NCI-H748 (cell line): ENCODE results near the gene ADARB2.

Experiments used
- DNase-seq: peaks from one replicate; lab custom pipeline; 2025; ENCODE audit not compliant: unreplicated experiment; lab: John Stamatoyannopoulos, UW

The ADARB2 gene

GRCh38 chr10:1184541-1185430, 552.5 kb downstream of the ADARB2 start:
- DNase-seq = no peak

- no peak for DNase-seq
Observed at GRCh38 chr10:1183701-1184100, 553.6 kb downstream of the ADARB2 start.

- DNase-seq = peak; percentile 3
Observed at GRCh38 chr10:1183033-1183396, 554.3 kb downstream of the ADARB2 start.

GRCh38 chr10:1182280-1183032, 554.9 kb downstream of the ADARB2 start:
- no peak for DNase-seq

- no peak for DNase-seq
Observed at GRCh38 chr10:1180836-1181235, 556.5 kb downstream of the ADARB2 start.

GRCh38 chr10:1180071-1180730, 557.1 kb downstream of the ADARB2 start:
- DNase-seq = no peak

GRCh38 chr10:1179346-1180070, 557.8 kb downstream of the ADARB2 start:
- no peak for DNase-seq

GRCh38 chr10:1178506-1178905, 558.8 kb downstream of the ADARB2 start:
- DNase-seq = no peak

GRCh38 chr10:1177936-1178335, 559.4 kb downstream of the ADARB2 start:
- DNase-seq = no peak

- no peak for DNase-seq
Observed at GRCh38 chr10:1175956-1176565, 561.3 kb downstream of the ADARB2 start.

GRCh38 chr10:1174022-1174421, 563.3 kb downstream of the ADARB2 start:
- no peak for DNase-seq

- no peak for DNase-seq
Observed at GRCh38 chr10:1173091-1173490, 564.2 kb downstream of the ADARB2 start.

- no peak for DNase-seq
Observed at GRCh38 chr10:1172256-1172984, 564.9 kb downstream of the ADARB2 start.

- DNase-seq = no peak
Observed at GRCh38 chr10:1171586-1171985, 565.7 kb downstream of the ADARB2 start.

- no peak for DNase-seq
Observed at GRCh38 chr10:1171182-1171581, 566.1 kb downstream of the ADARB2 start.

GRCh38 chr10:1170867-1171180, 566.5 kb downstream of the ADARB2 start:
- DNase-seq = no peak

- no peak for DNase-seq
Observed at GRCh38 chr10:1169981-1170866, 567.1 kb downstream of the ADARB2 start.

GRCh38 chr10:1169186-1169885, 568.0 kb downstream of the ADARB2 start:
- DNase-seq = no peak

- DNase-seq = no peak
Observed at GRCh38 chr10:1168763-1169162, 568.6 kb downstream of the ADARB2 start.
